Loucy (cell line): Measurements from ENCODE around the gene SDCBP2.

Experiments
- CTCF ChIP-seq: fragments of 200-600 bp; sonication (generic); conservative IDR thresholded peaks from 2 replicates; pipeline ENCODE4 v1.5.1; 2014; ENCODE audit warnings: mild to moderate bottlenecking, antibody characterized with exemption, low read length
- EZH2phosphoT487 ChIP-seq: fragments of 200-600 bp; IDR thresholded peaks from 2 replicates; pipeline ENCODE4 v1.6.1; 2018; ENCODE audit warnings: antibody characterized with exemption, mild to moderate bottlenecking, moderate library complexity, borderline replicate concordance

DNA sequence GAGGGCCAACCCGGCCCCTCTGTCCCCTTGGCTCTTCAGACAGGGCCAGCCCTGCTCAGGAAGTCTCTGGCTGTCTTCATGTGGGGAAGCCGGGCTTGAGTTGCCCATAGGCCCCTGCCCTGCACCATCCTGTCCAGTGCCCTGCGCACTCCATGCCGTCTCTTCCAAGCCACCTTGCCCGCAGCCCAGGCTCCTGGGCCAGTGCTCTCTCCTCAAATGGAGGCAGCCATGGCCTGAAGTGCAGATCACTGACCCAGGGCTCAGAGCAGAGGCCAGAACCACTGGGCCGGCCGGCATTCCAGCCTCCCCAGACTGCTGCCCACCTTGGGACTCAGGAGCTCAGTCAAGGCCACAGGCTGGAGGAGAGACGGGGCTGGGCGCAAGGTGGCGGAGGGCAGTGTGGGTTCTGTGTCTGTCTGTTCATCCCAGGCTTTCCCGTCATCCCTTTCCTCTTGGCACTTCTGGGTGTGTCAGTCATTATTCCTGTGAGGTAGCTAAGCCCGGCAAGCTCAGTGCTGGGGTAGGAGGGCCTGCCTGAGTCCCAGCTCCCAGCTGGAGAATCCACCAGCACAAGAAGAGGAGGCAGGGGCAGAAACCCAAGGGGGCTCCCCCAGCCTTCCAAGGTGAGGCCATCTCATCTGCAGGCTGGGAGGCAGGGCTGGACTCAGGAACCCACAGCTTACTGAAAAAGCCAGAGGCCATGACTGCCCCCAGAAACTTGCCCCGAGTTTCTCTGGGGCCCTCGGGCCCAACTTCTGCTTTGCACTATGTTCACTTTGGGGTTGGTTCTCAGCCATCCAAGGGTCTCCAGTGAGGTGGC, 22.4 kb downstream of the SDCBP2 start:
- TF ChIP-seq CTCF: no peak
- no peak for TF ChIP-seq EZH2phosphoT487
